ENCODE results near the gene DIPK1B.

Gene DIPK1B

DNA sequence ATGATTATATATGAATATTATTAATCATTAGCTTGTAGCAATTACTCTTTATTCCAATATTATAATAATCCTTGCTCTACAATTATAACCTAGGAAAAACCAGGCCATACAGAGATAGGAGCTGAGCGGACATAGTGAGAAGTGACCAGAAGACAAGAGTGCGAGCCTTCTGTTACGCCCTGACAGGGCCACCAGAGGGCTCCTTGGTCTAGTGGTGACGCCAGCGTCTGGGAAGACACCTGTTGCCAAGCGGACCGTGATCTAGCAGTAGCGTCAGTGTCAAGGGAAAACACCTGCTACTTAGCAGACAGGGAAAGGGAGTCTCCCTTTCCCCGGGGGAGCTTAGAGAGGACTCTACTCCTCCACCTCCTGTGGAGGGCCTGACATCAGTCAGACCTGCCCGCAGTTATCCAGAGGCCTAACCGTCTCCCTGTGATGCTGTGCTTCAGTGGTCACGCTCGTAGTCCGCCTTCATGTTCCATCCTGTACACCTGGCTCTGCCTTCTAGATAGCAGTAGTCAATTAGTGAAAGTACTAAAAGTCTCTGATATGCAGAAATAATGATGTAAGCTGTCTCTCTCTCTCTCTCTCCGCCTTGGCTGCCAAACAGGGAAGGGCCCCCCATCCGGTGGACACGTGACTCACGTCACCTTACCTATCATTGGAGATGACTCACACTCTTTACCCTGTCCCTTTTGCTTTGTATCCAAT lies 54.2 kb downstream of the DIPK1B start:
- peak; percentile 70 for DNase-seq (ENCODE audit: low read depth, low spot score)

DNA sequence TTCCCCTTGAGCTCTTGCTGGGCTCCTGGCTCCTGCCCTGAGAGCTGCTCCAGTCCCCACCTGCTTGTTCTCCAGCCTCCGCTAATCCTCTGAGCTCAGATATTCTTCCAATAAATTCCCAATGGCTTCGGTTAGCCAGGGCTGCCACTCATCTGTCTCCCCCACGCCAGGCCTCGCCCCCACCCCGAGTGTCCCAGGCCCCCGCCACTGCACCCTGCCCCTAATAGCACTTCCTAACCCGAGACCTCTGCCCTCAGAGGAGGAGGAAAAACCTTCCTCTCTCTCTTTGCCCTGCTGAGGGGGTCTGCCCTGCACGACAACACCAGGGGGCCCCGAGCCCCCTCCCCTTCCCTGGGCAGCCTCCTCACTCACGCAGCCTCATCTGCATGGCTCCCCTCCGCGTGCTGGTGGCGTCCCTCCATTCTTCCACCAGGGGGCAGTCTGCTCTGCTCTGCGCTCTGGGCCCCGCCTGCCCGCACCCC lies 57.4 kb downstream of the DIPK1B start:
- DNase-seq (ENCODE audit: low read depth, low spot score) = peak; percentile 71

DNA sequence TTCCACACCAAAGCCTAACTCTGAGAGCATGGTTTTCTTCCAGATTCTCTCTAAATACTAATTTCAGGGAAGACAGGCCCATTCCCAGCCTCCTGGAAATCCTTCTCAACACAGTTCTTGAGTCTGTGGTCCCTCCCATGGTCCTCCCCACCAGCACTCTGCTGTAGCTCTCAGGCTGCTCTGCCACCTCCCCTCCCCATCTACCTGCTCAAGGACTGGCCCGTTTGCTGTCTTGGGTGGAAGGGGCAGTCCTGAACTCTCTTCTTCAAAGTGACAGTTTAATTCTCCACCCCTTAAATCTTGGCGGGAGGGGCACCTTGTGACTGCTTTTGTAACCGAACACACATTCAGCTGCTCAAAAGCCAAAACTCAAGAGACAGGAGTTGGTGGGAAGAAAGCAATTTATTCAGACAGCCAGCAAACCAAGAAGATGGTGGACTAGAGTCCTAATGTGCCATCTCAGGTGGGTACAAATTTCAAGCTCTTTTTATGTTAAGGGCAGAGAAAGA lies 59.6 kb downstream of the DIPK1B start:
- DNase-seq (ENCODE audit: low read depth, low spot score) = no peak

DNA sequence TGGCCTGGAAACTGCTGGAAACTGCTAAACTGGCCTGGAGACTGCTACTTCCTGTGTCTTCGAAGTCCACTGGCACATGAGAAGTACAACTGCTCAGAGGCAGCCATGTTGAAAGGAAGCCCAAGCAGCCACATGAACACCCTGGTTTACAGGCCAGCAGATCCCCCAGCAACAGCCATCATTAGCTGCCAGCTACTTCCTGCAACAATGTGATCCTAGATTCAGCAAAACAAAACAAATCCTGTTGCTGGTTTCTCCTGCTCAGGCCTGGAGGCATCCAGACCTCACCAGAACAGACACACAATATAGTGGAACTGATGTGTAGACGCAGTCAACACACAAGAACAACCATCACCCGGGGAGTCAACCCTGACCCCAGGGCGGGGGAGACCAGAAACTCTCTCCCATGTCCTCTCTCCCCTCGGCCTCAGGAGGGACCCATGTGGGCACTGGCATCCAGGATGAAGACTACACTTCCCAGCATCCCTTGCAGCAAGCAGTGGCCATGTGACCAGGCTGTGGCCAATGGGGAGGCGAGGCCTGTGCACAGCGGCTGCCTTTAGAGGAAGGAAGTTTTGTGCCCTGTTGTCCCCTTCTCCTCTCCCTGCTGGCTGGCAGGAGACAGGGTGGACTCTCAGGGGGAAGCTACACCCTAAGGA lies 61.1 kb downstream of the DIPK1B start:
- peak; percentile 78 for DNase-seq (ENCODE audit: low read depth, low spot score)
